Keratinocyte (primary cell): ENCODE measurements around the gene A2ML1.

Source experiments
- EZH2 ChIP-seq: IDR thresholded peaks from one replicate; pipeline ENCODE4 v1.6.1; 2012; ENCODE audit warnings: inconsistent platforms, mild to moderate bottlenecking, low read length, moderate library complexity
- TF ChIP-seq, protein P1 (sequence below), 3 experiments: IDR thresholded peaks in 1 of 3; conservative IDR thresholded peaks in 1 of 3; optimal IDR thresholded peaks in 1 of 3; 2 replicates in 2 of 3; 3 replicates in 1 of 3; pipeline versions ENCODE3 to v1.5.1; 2011; ENCODE audit warnings: low read length in 3 of 3, mild to moderate bottlenecking in 3 of 3, moderate library complexity in 2 of 3, control low read depth in 1 of 3, inconsistent platforms in 1 of 3; ENCODE audit not compliant: insufficient read depth in 2 of 3; ENCODE audit errors: extremely low read depth in 1 of 3

DNA sequence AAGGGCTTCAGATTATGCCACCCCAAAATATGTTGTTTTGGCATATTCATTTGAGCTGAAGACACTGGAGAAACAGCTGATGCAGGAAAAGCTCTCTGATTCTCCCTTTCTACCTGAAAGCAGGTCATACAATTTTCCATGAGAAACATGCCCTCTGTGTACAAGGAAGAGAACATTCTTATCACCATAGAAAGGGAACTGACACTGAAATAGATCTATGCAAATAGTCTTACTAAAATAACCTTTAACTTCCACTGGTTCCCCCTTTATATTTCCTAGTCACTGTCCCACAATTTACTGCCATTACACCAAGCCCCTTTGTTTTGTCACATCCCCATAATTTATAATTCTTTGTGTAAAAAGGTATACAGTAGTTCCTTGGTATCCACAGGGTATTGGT, 82.2 kb downstream of the A2ML1 start:
- TF ChIP-seq, protein P1, sequence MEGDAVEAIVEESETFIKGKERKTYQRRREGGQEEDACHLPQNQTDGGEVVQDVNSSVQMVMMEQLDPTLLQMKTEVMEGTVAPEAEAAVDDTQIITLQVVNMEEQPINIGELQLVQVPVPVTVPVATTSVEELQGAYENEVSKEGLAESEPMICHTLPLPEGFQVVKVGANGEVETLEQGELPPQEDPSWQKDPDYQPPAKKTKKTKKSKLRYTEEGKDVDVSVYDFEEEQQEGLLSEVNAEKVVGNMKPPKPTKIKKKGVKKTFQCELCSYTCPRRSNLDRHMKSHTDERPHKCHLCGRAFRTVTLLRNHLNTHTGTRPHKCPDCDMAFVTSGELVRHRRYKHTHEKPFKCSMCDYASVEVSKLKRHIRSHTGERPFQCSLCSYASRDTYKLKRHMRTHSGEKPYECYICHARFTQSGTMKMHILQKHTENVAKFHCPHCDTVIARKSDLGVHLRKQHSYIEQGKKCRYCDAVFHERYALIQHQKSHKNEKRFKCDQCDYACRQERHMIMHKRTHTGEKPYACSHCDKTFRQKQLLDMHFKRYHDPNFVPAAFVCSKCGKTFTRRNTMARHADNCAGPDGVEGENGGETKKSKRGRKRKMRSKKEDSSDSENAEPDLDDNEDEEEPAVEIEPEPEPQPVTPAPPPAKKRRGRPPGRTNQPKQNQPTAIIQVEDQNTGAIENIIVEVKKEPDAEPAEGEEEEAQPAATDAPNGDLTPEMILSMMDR (optimal IDR thresholded peaks at IDR 0.05 in 1 of 3, IDR thresholded peaks at IDR 0.05 in 1 of 3, conservative IDR thresholded peaks at IDR 0.05 in 1 of 3; ENCODE audit: extremely low read depth in 1 of 3, insufficient read depth in 2 of 3, low read length in 3 of 3) = no peak
- TF ChIP-seq EZH2 = no peak
